MCF 10A (cell line): ENCODE results near the gene CACNA1C. TPM values are rescaled to one million over a fixed set of nuclear protein-coding genes. Genes with fewer than 3 reads are reported as not detected.

Experiments
- BruUV-seq: library from RNA; stranded (reverse); fragments of 400-500 nt; replicated peaks from 2 replicates; lab custom pipeline; 2021; lab: Mats Ljungman, UMichigan
- CTCF ChIA-PET: fragments of 300-600 bp; sonication (Branson Sonifier 250); formaldehyde crosslinking; extraction: SDS; loops from one replicate; lab custom pipeline; 2021; ENCODE audit warnings: antibody characterized with exemption, inconsistent platforms; lab: Yijun Ruan, JAX
- POLR2A ChIA-PET: fragments of 300-600, 350-650 bp; sonication (Branson Sonifier 250); formaldehyde crosslinking; extraction: SDS; loops from one replicate; lab custom pipeline; 2020; ENCODE audit warnings: antibody characterized with exemption, inconsistent platforms; lab: Yijun Ruan, JAX
- DNase-seq: peaks from one replicate; pipeline ENCODE4 v3.0.0-alpha.2; 2018; ENCODE audit not compliant: unreplicated experiment
- H3K27ac Mint-ChIP-seq: one replicate; pipeline ENCODE4 v1.8.0; 2022; ENCODE audit warnings: mild to moderate bottlenecking, low read depth, mixed read lengths; ENCODE audit not compliant: unreplicated experiment
- H3K27me3 Mint-ChIP-seq: one replicate; pipeline ENCODE4 v1.8.0; 2022; ENCODE audit warnings: mixed read lengths; ENCODE audit not compliant: insufficient read depth, unreplicated experiment
- H3K36me3 Mint-ChIP-seq: one replicate; pipeline ENCODE4 v1.8.0; 2022; ENCODE audit warnings: mild to moderate bottlenecking, moderate library complexity, mixed read lengths; ENCODE audit not compliant: insufficient read depth, unreplicated experiment
- H3K4me1 Mint-ChIP-seq: one replicate; pipeline ENCODE4 v1.8.0; 2022; ENCODE audit warnings: mixed read lengths; ENCODE audit not compliant: insufficient read depth, unreplicated experiment
- H3K4me3 Mint-ChIP-seq: one replicate; pipeline ENCODE4 v1.8.0; 2022; ENCODE audit warnings: mild to moderate bottlenecking, moderate library complexity, mixed read lengths; ENCODE audit not compliant: unreplicated experiment
- H3K9me3 Mint-ChIP-seq: one replicate; pipeline ENCODE4 v1.8.0; 2022; ENCODE audit warnings: mixed read lengths; ENCODE audit not compliant: unreplicated experiment
- CTCF ChIP-seq: fragments of 200-600 bp; IDR thresholded peaks from one replicate; pipeline ENCODE4 v1.8.0; 2022; ENCODE audit warnings: antibody characterized with exemption, mild to moderate bottlenecking; ENCODE audit not compliant: unreplicated experiment
- intact Hi-C: fragments of 100-400 bp; cut with micrococcal nuclease; formaldehyde crosslinking; loops from 2 replicates; pipeline ENCODE4 v1.14.1; 2022
- total RNA-seq: library from RNA; stranded (reverse); gene quantifications from 2 replicates; pipeline ENCODE4 v1.2.3, GENCODE V29; 2022

Gene CACNA1C
- total RNA-seq, 1 experiment from 2014 or later = not detected

- H3K27ac Mint-ChIP-seq = no peak overlapping the region
- ChIA-PET POLR2A (no interaction called here), CTCF (interaction anchor here (0.6 to 0.7 kb wide), 2 partner anchors 342 to 878 kb away, joined by 3 to 5 read pairs; no protein-coding TSS in a partner anchor)
- intact Hi-C loops = no loop called here
- no peaks in the 10 kb centered on the region for H3K9me3 Mint-ChIP-seq
- H3K36me3 Mint-ChIP-seq = no peaks in the 10 kb centered on the region
- H3K4me1 Mint-ChIP-seq = no peaks in the 10 kb centered on the region
- no peak for TF ChIP-seq CTCF
- no TSS peak for BruUV-seq
- H3K27me3 Mint-ChIP-seq = peaks cover 15% of the 10 kb centered on the region
- no peak overlapping the region for H3K4me3 Mint-ChIP-seq
- DNase-seq = peak; percentile 19
Measured at GRCh38 chr12:2654311-2654710, 601.5 kb downstream of the CACNA1C start.

- intact Hi-C loops = no loop called here
- no peaks in the 10 kb centered on the region for H3K36me3 Mint-ChIP-seq
Measured at GRCh38 chr12:2654741-2655140, 602.0 kb downstream of the CACNA1C start.

GRCh38 chr12:2662524-2662923, 609.7 kb downstream of the CACNA1C start:
- intact Hi-C loops = no loop called here
- Mint-ChIP-seq H3K27ac (no peak overlapping the region), H3K9me3 (no peaks in the 10 kb centered on the region), H3K27me3 (peaks cover 68% of the 10 kb centered on the region), H3K4me3 (no peak overlapping the region), H3K36me3 (no peaks in the 10 kb centered on the region), H3K4me1 (no peaks in the 10 kb centered on the region)
- DNase-seq = no peak
- TF ChIP-seq CTCF = no peak
- no TSS peak for BruUV-seq
- CTCF ChIA-PET = no interaction called here
- POLR2A ChIA-PET = no interaction called here

More at GRCh38 chr12:2654741-2655140, 602.0 kb downstream of the CACNA1C start:
- Mint-ChIP-seq H3K9me3 (no peaks in the 10 kb centered on the region), H3K4me3 (no peak overlapping the region), H3K27ac (no peak overlapping the region), H3K27me3 (peaks cover 13% of the 10 kb centered on the region), H3K4me1 (no peaks in the 10 kb centered on the region)
- no peak for DNase-seq
- no TSS peak for BruUV-seq
- ChIA-PET CTCF (interaction anchor here (0.7 kb wide), 1 partner anchor 343 kb away, joined by 3 read pairs; no protein-coding TSS in a partner anchor), POLR2A (no interaction called here)
- no peak for TF ChIP-seq CTCF

- Mint-ChIP-seq H3K4me3 (no peak overlapping the region), H3K27me3 (peaks cover 84% of the 10 kb centered on the region), H3K36me3 (no peaks in the 10 kb centered on the region), H3K27ac (no peak overlapping the region), H3K4me1 (no peaks in the 10 kb centered on the region), H3K9me3 (no peaks in the 10 kb centered on the region)
- no TSS peak for BruUV-seq
- DNase-seq = no peak
- ChIA-PET POLR2A (no interaction called here), CTCF (interaction anchor here (0.6 to 0.9 kb wide), 3 partner anchors 16 to 843 kb away, joined by 3 read pairs; no protein-coding TSS in a partner anchor)
- no peak for TF ChIP-seq CTCF
- intact Hi-C loops = no loop called here
Measured at GRCh38 chr12:2664721-2665577, 612.2 kb downstream of the CACNA1C start.
